Activated CD4-positive, CD25-positive, alpha-beta regulatory T cell treated with anti-CD3 and anti-CD28 coated beads, Interleukin-2, amount 50 U/mL, for 16 hours (primary cell): ENCODE results near the gene KRTAP22-2.

Experiments
- DNase-seq: peaks from one replicate; pipeline ENCODE4 v3.0.0-alpha.2; 2020; ENCODE audit warnings: low read depth, low spot score

The KRTAP22-2 gene

DNA sequence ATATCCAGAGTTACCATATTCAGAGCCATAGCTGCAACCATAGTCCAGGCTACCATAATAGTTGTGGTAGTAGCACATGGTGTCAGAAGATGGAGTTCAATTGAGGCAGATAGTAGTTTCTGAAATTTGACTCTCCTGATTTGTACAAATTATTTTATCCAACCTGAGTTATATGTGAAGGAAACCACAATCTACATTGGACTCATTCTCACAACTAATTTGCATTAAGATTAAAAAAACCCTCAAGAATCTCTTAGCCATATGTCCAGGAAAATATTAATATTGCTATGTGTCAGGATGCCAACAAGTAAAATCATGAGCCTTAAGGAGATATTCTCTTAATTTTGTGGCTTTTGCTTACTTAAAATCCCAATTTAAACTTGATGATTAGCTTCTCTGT is at the start of gene KRTAP22-2:
TSS of gene KRTAP22-2 (minus strand) at position 101 of the 400 bp plus-strand sequence.
- DNase-seq, result no peak

DNA sequence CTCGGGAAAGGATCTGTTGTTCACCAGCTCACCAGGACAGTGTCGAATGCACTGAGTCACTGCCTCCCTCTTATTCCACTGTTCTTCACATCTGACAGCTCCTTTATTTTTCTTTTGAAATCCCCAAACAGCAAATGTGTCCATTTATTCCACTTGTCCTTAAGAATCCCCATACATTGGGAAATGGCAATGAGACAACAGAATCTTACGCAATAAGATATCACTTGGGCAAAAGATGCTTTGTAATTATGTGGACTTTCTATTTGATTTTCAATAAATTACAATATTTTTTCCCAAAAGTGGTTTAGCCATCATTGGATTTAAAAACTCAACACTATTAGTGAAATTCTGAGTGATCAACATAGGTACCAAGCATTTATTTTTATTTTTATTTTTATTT is 48.5 kb upstream of the KRTAP22-2 start:
- DNase-seq, result no peak

DNA sequence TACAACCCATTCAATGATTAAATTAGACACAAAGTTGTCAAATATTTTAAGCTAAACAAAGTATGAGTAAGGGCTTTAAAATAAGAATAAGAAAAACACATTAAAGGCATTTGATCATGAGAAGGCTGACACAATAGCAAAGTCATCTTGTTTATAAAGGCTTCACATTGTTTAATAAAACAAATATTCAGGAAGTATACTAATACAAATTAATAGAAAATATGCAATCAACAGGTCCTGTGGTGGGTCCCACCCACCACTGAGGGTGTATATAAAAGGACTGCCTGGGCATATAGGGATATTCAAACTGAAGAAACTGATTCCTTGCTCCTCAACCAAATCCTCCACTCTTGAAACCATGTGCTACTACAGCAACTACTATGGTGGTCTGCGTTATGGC is 44.7 kb upstream of the KRTAP22-2 start, which contains the start of gene KRTAP20-2:
TSS of gene KRTAP20-2 (plus strand) at position 301 of the 400 bp plus-strand sequence. CDS start at position 359, 58 bp downstream.
- DNase-seq, result no peak

DNA sequence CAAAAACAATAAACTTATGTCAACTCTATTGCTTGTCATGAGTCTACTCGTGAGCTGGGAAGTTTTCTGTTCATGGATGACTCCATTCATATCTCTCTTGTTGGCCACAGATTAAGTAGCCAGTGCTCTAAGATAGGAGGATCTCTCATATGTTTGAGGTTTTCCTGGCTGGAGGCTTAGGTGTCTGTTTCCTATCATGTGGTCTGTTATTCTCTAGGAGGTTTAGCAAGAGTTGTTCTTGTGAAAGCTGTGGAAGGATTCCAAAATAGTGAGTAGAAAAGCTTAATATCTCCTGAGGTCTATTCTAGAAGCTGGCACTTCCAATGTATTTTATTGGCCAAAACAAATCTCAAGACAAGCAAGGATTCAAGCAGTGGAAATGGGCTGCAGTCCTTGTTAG is 39.0 kb upstream of the KRTAP22-2 start:
- DNase-seq, result no peak

DNA sequence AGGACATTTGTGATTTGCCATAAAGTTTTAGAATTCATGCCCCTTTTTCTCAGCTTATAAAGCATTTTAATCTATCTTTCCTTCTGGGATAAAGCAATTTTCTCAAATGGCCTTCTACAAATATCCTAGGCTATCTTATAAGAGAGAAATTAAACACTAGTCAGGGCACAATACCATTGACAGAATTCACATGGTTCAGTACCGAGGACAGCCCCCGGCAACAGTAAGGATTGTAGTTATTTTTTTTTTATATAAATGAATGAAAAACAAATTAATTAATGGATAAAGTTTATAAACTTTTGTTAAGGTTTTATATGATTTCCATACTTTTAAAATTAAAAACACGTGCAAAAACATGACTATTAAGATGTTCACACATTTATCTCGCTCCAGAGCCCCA is 37.9 kb upstream of the KRTAP22-2 start:
- DNase-seq, result no peak

- DNase-seq, result no peak
Observed at GRCh38 chr21:30625449-30626165, 35.4 kb upstream of the KRTAP22-2 start.

GRCh38 chr21:30623362-30623761 is 33.2 kb upstream of the KRTAP22-2 start:
- DNase-seq, result no peak

- no peak for DNase-seq
Observed at GRCh38 chr21:30620522-30620921, 30.3 kb upstream of the KRTAP22-2 start, which contains the start of gene KRTAP20-4. KRTAP20-4 (plus strand) TSS chr21:30620627.

DNA sequence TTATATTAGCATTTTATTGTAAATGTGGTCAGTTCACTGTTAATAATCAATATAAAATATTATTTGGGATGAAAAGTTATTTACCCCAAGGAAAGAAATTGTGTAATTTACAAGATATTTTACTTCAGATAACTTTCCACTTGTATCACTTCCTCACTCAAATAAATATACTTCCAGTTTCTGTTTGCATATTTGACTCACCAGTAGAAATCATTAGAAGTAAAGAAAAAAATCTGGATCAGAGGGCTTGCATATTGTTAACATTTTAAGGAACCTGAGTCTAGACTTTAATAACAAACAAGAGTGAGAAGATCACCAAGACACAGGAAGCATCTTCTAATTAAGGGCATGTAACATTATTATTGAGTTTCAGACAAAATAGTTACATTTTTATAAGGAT is 29.9 kb upstream of the KRTAP22-2 start:
- no peak for DNase-seq

- DNase-seq, result no peak
Observed at GRCh38 chr21:30616125-30616524, 25.9 kb upstream of the KRTAP22-2 start, which contains the start of gene KRTAP20-1. KRTAP20-1 (plus strand) TSS chr21:30616425; CDS start chr21:30616455, 30 bp downstream.

- DNase-seq, result no peak
Observed at GRCh38 chr21:30615199-30615598, 25.0 kb upstream of the KRTAP22-2 start.

DNA sequence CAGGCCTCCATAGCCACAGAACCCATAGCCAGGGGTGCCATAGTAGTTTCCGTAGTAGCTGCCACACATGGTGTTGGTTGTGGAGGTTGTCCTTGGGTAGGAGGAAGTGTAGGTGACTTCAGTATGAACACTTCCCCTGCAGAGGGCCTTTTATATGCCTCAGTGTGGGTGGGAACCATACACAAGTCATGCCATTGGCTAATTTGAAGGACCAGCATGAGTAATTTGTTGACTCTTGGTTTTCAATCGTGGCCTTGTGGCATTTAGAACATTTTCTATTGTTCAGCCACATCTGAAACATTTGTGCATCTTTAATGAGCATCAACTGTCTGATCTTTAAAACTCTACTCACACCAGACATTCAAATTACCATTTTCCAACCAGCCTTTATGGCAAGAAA is 23.6 kb upstream of the KRTAP22-2 start, which contains the start of gene KRTAP6-1:
TSS of gene KRTAP6-1 (minus strand) at position 95 of the 400 bp plus-strand sequence. CDS start at position 69, 26 bp downstream.
- no peak for DNase-seq

DNA sequence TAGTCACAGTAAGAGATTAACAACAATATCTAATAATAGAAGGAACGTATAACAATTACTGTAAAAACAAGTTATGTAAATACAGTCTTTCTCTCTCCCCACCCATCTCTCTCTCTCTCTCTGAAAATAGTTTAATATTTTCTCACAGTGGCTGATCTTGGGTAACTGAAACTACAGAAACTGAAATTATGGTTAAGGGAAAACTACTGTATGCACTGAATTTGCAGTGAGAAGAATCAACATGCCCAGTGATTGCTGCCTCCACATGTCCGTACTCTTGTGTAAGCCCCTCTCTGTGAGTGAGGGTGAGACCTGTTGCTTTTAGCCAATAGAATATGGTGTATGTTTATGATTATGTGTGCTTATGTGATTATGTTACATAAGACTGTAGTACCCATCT is 21.9 kb upstream of the KRTAP22-2 start:
- no peak for DNase-seq

GRCh38 chr21:30605968-30606367 is 15.8 kb upstream of the KRTAP22-2 start:
- DNase-seq, result no peak

- DNase-seq, result no peak
Observed at GRCh38 chr21:30600787-30601186, 10.6 kb upstream of the KRTAP22-2 start, which contains the start of gene KRTAP22-1. KRTAP22-1 (plus strand) TSS chr21:30601087.

DNA sequence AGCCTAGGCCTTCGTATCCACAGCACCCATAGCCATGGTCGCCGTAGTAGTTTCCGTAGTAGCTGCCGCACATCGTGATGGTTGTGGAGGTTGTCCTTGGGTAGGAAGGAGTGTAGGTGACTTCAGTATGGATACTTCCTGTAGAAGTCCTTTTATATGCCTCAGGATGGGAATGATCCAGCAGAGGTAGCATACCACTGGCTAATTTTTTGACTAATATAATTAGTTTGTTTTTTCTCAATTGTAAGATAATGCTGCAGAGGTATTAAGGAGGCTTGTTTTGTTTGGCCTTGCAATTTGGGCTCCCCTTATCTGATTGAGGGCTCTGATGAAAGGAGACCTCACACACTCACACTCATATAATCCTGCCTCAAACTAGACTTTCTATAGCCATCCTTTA is 8.6 kb upstream of the KRTAP22-2 start, which contains the start of gene KRTAP6-2:
TSS of gene KRTAP6-2 (minus strand) at position 101 of the 400 bp plus-strand sequence. CDS start at position 73, 28 bp downstream.
- no peak for DNase-seq

GRCh38 chr21:30592140-30592539 is 1.9 kb upstream of the KRTAP22-2 start, which contains the start of gene KRTAP6-3:
KRTAP6-3 (plus strand) TSS chr21:30592440; CDS start chr21:30592446, 6 bp downstream.
- DNase-seq, result no peak

DNA sequence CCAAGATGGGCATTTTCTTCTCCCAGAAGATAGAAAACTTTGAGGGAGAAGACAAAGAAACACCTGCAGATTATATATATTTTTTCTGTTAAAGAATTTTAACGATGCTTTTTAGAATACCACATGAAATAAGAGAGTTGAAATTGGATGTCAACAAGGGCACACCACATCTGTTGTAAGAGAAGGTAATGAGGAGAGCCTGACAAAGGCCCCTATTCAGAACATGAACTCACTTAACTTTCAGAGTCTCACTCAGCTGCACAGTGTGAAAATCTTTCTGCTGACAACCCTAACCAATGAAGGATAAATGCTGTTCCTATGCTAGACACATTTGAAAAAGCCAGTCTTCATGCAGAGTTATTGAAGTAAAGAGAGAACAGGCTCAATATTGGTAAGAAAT is 7.3 kb downstream of the KRTAP22-2 start:
- no peak for DNase-seq

DNA sequence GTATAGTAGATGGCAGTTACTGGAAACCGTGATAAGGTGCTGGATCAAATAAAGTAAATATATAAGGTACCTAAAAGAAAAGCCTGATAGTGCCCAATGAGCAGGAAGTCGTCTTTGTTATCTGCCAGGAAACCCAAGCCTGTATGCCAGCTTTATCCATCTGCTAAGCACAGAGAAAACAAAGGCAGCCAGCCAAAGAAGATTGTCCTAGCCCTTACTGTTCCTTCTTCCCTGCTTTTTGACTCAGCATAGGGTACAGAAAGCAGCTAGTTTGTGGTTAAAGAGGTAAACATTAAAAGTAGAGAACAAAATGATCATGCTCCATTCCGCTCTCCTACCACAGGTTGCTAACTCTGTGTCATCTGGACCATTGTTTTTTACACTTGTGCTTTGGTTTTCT is 10.1 kb downstream of the KRTAP22-2 start:
- no peak for DNase-seq

GRCh38 chr21:30579346-30579745 is 10.9 kb downstream of the KRTAP22-2 start:
- no peak for DNase-seq

- DNase-seq, result no peak
Observed at GRCh38 chr21:30577766-30578165, 12.4 kb downstream of the KRTAP22-2 start.

- DNase-seq, result no peak
Observed at GRCh38 chr21:30567617-30568016, 22.6 kb downstream of the KRTAP22-2 start.

GRCh38 chr21:30563630-30564029 is 26.6 kb downstream of the KRTAP22-2 start:
- DNase-seq, result no peak
